ENCODE data around the gene CUBN.

CUBN gene

GRCh38 chr10:17062955-17063484, 66.6 kb downstream of the CUBN start:
- POLR2A ChIA-PET, result interaction anchor here (1.0 to 2.7 kb wide), 3 partner anchors 12 to 166 kb away, joined by 5 to 17 read pairs (median 11); partner anchors contain the start of gene TRDMT1

GRCh38 chr10:17062493-17062892, 67.1 kb downstream of the CUBN start:
- TF ChIP-seq, protein P1, sequence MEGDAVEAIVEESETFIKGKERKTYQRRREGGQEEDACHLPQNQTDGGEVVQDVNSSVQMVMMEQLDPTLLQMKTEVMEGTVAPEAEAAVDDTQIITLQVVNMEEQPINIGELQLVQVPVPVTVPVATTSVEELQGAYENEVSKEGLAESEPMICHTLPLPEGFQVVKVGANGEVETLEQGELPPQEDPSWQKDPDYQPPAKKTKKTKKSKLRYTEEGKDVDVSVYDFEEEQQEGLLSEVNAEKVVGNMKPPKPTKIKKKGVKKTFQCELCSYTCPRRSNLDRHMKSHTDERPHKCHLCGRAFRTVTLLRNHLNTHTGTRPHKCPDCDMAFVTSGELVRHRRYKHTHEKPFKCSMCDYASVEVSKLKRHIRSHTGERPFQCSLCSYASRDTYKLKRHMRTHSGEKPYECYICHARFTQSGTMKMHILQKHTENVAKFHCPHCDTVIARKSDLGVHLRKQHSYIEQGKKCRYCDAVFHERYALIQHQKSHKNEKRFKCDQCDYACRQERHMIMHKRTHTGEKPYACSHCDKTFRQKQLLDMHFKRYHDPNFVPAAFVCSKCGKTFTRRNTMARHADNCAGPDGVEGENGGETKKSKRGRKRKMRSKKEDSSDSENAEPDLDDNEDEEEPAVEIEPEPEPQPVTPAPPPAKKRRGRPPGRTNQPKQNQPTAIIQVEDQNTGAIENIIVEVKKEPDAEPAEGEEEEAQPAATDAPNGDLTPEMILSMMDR (IDR thresholded peaks at IDR 0.05; ENCODE audit: insufficient read depth, low read length, missing control alignments), result no peak
- CTCF ChIA-PET, result interaction anchor here (1.3 kb wide), 1 partner anchor 218 kb away, joined by 4 read pairs; no protein-coding TSS in a partner anchor
- DNase-seq (ENCODE audit: low read depth, low spot score), result peak; percentile 31
- POLR2A ChIA-PET, result interaction anchor here (2.2 to 2.7 kb wide), 2 partner anchors 12 to 167 kb away, joined by 11 to 17 read pairs; no protein-coding TSS in a partner anchor
- H3K4me3 ChIP-seq (ENCODE audit: low read depth, low read length), result no peak overlapping the region

More at GRCh38 chr10:17062955-17063484, 66.6 kb downstream of the CUBN start:
- CTCF ChIA-PET, result interaction anchor here (1.3 kb wide), 1 partner anchor 219 kb away, joined by 4 read pairs; no protein-coding TSS in a partner anchor
- no peak overlapping the region; the same call in 1 of the 2 replicates for H3K4me3 ChIP-seq (ENCODE audit: low read depth, low read length)
- TF ChIP-seq, protein P1 (IDR thresholded peaks at IDR 0.05; ENCODE audit: insufficient read depth, low read length, missing control alignments), result no peak
- DNase-seq (ENCODE audit: low read depth, low spot score), result peak; percentile 33

DNA sequence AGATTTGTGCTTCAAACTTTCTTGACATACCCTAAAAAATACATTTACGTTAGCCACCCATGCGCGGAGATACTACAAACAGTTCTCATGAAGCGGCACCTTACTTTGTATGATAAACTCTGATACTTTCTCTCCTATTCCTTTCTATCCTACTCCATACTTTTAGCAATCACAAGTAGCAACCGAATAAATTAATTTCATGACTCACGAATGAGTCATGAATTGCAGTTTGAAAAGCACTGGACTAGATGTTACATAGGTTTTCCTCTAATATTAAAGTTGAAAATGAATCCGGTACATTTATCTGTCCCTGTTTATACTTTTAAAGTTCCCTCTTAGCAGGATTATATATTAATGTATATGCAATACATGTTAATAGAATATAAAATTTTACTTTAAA, 67.6 kb downstream of the CUBN start:
- H3K4me3 ChIP-seq (ENCODE audit: low read depth, low read length), result no peak overlapping the region
- DNase-seq (ENCODE audit: low read depth, low spot score), result no peak
- ChIA-PET CTCF (interaction anchor here (1.3 kb wide), 1 partner anchor 218 kb away, joined by 4 read pairs; no protein-coding TSS in a partner anchor), POLR2A (interaction anchor here (2.2 to 2.7 kb wide), 2 partner anchors 13 to 167 kb away, joined by 11 to 17 read pairs; no protein-coding TSS in a partner anchor)
- TF ChIP-seq, protein P1 (IDR thresholded peaks at IDR 0.05; ENCODE audit: insufficient read depth, low read length, missing control alignments), result no peak

- no peak for DNase-seq (ENCODE audit: low read depth, low spot score)
- ChIA-PET CTCF (no interaction called here), POLR2A (interaction anchor here (0.6 to 2.2 kb wide), 3 partner anchors 168 to 174 kb away, joined by 3 to 17 read pairs (median 3); no protein-coding TSS in a partner anchor)
- TF ChIP-seq, protein P1 (IDR thresholded peaks at IDR 0.05; ENCODE audit: insufficient read depth, low read length, missing control alignments), result no peak
- no peak overlapping the region for H3K4me3 ChIP-seq (ENCODE audit: low read depth, low read length)
Measured at GRCh38 chr10:17061418-17061817, 68.2 kb downstream of the CUBN start.

- POLR2A ChIA-PET, result interaction anchor here (1.0 to 1.1 kb wide), 2 partner anchors 64 to 175 kb away, joined by 3 read pairs; no protein-coding TSS in a partner anchor
- DNase-seq (ENCODE audit: low read depth, low spot score), result no peak
- CTCF ChIA-PET, result no interaction called here
- no peak overlapping the region for H3K4me3 ChIP-seq (ENCODE audit: low read depth, low read length)
- TF ChIP-seq, protein P1 (IDR thresholded peaks at IDR 0.05; ENCODE audit: insufficient read depth, low read length, missing control alignments), result no peak
Measured at GRCh38 chr10:17060289-17060688, 69.3 kb downstream of the CUBN start.

- ChIA-PET POLR2A (interaction anchor here (0.6 to 1.1 kb wide), 9 partner anchors 14 to 175 kb away, joined by 3 to 11 read pairs (median 4); partner anchors contain the start of gene VIM), CTCF (interaction anchor here (1.2 kb wide), 1 partner anchor 216 kb away, joined by 4 read pairs; no protein-coding TSS in a partner anchor)
- TF ChIP-seq, protein P1 (IDR thresholded peaks at IDR 0.05; ENCODE audit: insufficient read depth, low read length, missing control alignments), result no peak
- DNase-seq (ENCODE audit: low read depth, low spot score), result peak; percentile 88
- no peak overlapping the region for H3K4me3 ChIP-seq (ENCODE audit: low read depth, low read length)
Measured at GRCh38 chr10:17059197-17059688, 70.4 kb downstream of the CUBN start.

Data from AG04449 (cell line).